OCI-LY7 (cell line): Measurements from ENCODE around the gene TBC1D5.

ENCODE experiments used
- CTCF ChIP-seq: fragments of 200-600 bp; sonication (generic); conservative IDR thresholded peaks from 2 replicates; pipeline ENCODE4 v1.5.1; 2014; ENCODE audit warnings: mild to moderate bottlenecking, antibody characterized with exemption, low read length, moderate library complexity, mixed read lengths
- EZH2phosphoT487 ChIP-seq: fragments of 200-600 bp; sonication (generic); IDR thresholded peaks from 2 replicates; pipeline ENCODE4 v1.6.1; 2018; ENCODE audit warnings: low read depth, borderline replicate concordance, mild to moderate bottlenecking, mixed run types, antibody characterized with exemption, low read length, moderate library complexity, mixed read lengths

- no peak for TF ChIP-seq CTCF
- TF ChIP-seq EZH2phosphoT487 = no peak
Measured at GRCh38 chr3:17129556-17129955, 612.9 kb downstream of the TBC1D5 start.
